GM12874 (cell line): ENCODE data around the gene SH3BP5.

Experiments used
- TF ChIP-seq, protein P1 (sequence below): IDR thresholded peaks from 2 replicates; pipeline ENCODE4 v1.5.1; 2011; ENCODE audit warnings: low read depth, mild to moderate bottlenecking, control low read depth, low read length, moderate library complexity; ENCODE audit not compliant: insufficient read depth

Gene SH3BP5

DNA sequence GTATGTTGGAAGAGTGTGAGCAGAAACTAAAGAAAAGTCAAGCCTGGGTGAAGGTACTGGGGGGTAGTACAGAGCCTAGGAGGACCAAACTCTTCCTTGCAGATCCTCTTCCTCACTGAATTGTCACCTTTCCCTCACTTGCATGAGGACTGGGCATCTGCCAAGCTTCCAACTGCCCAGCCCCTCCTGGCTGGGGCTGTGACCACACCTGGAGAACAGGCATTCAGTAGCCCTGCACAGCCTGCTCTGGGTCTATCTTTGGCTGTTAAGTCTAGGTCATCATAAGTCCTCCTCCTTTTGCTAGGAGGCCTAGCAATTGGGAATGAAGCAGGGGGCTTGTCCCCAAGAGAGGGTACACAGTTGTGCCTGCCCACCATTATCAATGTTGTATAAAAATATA is 71.1 kb downstream of the SH3BP5 start:
- TF ChIP-seq, protein P1, sequence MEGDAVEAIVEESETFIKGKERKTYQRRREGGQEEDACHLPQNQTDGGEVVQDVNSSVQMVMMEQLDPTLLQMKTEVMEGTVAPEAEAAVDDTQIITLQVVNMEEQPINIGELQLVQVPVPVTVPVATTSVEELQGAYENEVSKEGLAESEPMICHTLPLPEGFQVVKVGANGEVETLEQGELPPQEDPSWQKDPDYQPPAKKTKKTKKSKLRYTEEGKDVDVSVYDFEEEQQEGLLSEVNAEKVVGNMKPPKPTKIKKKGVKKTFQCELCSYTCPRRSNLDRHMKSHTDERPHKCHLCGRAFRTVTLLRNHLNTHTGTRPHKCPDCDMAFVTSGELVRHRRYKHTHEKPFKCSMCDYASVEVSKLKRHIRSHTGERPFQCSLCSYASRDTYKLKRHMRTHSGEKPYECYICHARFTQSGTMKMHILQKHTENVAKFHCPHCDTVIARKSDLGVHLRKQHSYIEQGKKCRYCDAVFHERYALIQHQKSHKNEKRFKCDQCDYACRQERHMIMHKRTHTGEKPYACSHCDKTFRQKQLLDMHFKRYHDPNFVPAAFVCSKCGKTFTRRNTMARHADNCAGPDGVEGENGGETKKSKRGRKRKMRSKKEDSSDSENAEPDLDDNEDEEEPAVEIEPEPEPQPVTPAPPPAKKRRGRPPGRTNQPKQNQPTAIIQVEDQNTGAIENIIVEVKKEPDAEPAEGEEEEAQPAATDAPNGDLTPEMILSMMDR = no peak

- TF ChIP-seq, protein P1 = no peak
Measured at GRCh38 chr3:15260531-15260930, 71.9 kb downstream of the SH3BP5 start.

GRCh38 chr3:15258720-15259119 is 73.7 kb downstream of the SH3BP5 start:
- TF ChIP-seq, protein P1 = no peak

- TF ChIP-seq, protein P1 = no peak
Measured at GRCh38 chr3:15256861-15257341, 75.5 kb downstream of the SH3BP5 start.

DNA sequence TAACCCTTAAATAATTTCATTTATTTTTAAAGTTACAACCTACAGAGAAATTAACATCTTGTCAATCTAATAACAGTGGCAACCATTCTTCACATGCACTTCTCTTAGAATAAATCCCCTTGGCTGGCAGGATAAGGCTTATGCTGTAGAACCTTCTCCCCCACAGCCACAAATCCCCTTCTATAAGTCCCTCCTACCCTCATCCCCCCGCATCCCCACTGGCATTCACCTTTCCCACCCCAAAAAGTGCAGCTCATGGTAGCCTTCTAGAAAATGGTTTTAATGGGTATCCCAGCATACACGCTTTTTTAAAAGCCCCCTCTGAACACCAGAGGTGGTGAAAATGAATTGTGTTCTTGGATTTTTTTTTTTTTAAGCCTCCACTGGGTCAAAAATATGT is 77.2 kb downstream of the SH3BP5 start:
- TF ChIP-seq, protein P1 = no peak

- TF ChIP-seq, protein P1 = no peak
Measured at GRCh38 chr3:15253023-15253697, 79.2 kb downstream of the SH3BP5 start.

DNA sequence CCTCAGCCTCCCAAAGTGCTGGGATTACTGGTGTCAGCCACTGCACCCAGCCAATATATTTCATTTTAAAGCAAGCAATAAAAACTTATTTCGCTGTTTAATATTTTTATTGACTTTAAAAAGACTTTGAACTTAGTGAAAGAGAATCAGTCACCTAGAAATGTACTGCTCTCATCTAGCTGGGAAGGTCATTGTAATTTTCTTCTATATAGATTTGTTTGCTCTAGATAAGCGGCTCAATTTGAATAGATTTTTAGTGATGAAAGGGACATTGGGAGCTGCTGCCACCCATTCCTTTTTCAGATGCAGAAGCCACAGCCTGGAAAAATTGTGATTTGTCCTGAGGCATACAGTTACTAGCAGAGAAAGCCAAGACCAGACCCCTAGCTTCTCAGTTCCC is 86.2 kb downstream of the SH3BP5 start:
- TF ChIP-seq, protein P1 = no peak
